Liver (tissue), 9 donors: Measurements from ENCODE around the gene NHERF1. TPM values are rescaled to one million over a fixed set of nuclear protein-coding genes. Genes with fewer than 3 reads are reported as not detected.

Experiments
- DNase-seq: peaks from one replicate; pipeline ENCODE4 v3.0.0-alpha.2; 2017; ENCODE audit warnings: low spot score
- H3K27ac ChIP-seq, 2 donors: one replicate each; pipeline ENCODE4 v1.7.0; 2013; ENCODE audit warnings: inconsistent platforms in 2 of 2, low read length in 2 of 2, control low read depth in 1 of 2, low read depth in 1 of 2, mild to moderate bottlenecking in 1 of 2
- H3K27me3 ChIP-seq, 4 donors: one replicate each; pipeline versions ENCODE4 v1.6.1 to v1.7.0; 2013; ENCODE audit warnings: low read length in 3 of 4, inconsistent platforms in 1 of 4, mild to moderate bottlenecking in 1 of 4, moderate library complexity in 1 of 4; ENCODE audit not compliant: control insufficient read depth in 4 of 4, insufficient read depth in 4 of 4
- H3K36me3 ChIP-seq, 4 donors: one replicate each; pipeline versions ENCODE4 v1.6.1 to v1.7.0; 2013; ENCODE audit warnings: low read length in 3 of 4, mild to moderate bottlenecking in 3 of 4, low read depth in 1 of 4, moderate library complexity in 1 of 4; ENCODE audit not compliant: control insufficient read depth in 4 of 4, insufficient read depth in 3 of 4
- H3K4me1 ChIP-seq, 4 donors: one replicate each; pipeline versions ENCODE4 v1.6.1 to v1.7.0; 2013; ENCODE audit warnings: low read length in 3 of 4, mild to moderate bottlenecking in 3 of 4, moderate library complexity in 1 of 4; ENCODE audit not compliant: control insufficient read depth in 4 of 4, insufficient read depth in 4 of 4
- H3K4me3 ChIP-seq, 3 donors: one replicate each; pipeline versions ENCODE4 v1.6.1 to v1.7.0; 2013; ENCODE audit warnings: low read length in 3 of 3, control low read depth in 1 of 3, low read depth in 1 of 3, mild to moderate bottlenecking in 1 of 3
- H3K9ac ChIP-seq, 2 donors: one replicate each; pipeline ENCODE4 v1.7.0; 2013; ENCODE audit warnings: low read length in 2 of 2, mild to moderate bottlenecking in 2 of 2, moderate library complexity in 2 of 2, control low read depth in 1 of 2, low read depth in 1 of 2
- H3K9me3 ChIP-seq, 4 donors: one replicate each; pipeline versions ENCODE4 v1.6.1 to v1.7.0; 2013; ENCODE audit warnings: low read length in 3 of 4; ENCODE audit not compliant: control insufficient read depth in 4 of 4
- CTCF ChIP-seq: fragments of 150-350 bp; IDR thresholded peaks from 2 replicates; pipeline ENCODE4 v1.5.1; 2017; ENCODE audit warnings: improper control_type of control experiment, low read depth, low read length; ENCODE audit not compliant: missing input control
- EGR1 ChIP-seq, 2 donors: IDR thresholded peaks; 2 replicates each; pipeline ENCODE4 v1.6.1; 2016 to 2018; ENCODE audit warnings: antibody characterized with exemption in 2 of 2, low read depth in 2 of 2
- FOXA1 ChIP-seq: IDR thresholded peaks from 2 replicates; pipeline ENCODE4 v1.6.1; 2016; ENCODE audit warnings: antibody characterized with exemption
- FOXA2 ChIP-seq: IDR thresholded peaks from 2 replicates; pipeline ENCODE4 v1.6.1; 2016; ENCODE audit warnings: antibody characterized with exemption
- GABPA ChIP-seq, 2 donors: IDR thresholded peaks in 1 of 2; conservative IDR thresholded peaks in 1 of 2; 2 replicates each; pipeline ENCODE4 v1.6.1; 2016; ENCODE audit warnings: antibody characterized with exemption in 2 of 2, mild to moderate bottlenecking in 1 of 2, moderate library complexity in 1 of 2
- HNF4A ChIP-seq, 2 donors: conservative IDR thresholded peaks; 2 replicates each; pipeline ENCODE4 v1.6.1; 2016; ENCODE audit warnings: antibody characterized with exemption in 2 of 2, mild to moderate bottlenecking in 2 of 2
- HNF4G ChIP-seq: IDR thresholded peaks from 2 replicates; pipeline ENCODE4 v1.6.1; 2016; ENCODE audit warnings: antibody characterized with exemption
- JUND ChIP-seq, 2 donors: IDR thresholded peaks; 2 replicates each; pipeline ENCODE4 v1.6.1; 2016; ENCODE audit warnings: antibody characterized with exemption in 2 of 2
- NR2F2 ChIP-seq: IDR thresholded peaks from 2 replicates; pipeline ENCODE4 v1.6.1; 2016; ENCODE audit warnings: antibody characterized with exemption
- RAD21 ChIP-seq, 2 donors: IDR thresholded peaks; 2 replicates each; pipeline ENCODE4 v1.6.1; 2016; ENCODE audit warnings: antibody characterized with exemption in 2 of 2, mild to moderate bottlenecking in 2 of 2
- REST ChIP-seq: IDR thresholded peaks from 2 replicates; pipeline ENCODE4 v1.6.1; 2016; ENCODE audit warnings: antibody characterized with exemption, mild to moderate bottlenecking
- RXRA ChIP-seq, 2 donors: IDR thresholded peaks; 2 replicates each; pipeline ENCODE4 v1.6.1; 2017 to 2018; ENCODE audit warnings: antibody characterized with exemption in 2 of 2, mild to moderate bottlenecking in 1 of 2
- SP1 ChIP-seq: IDR thresholded peaks from 2 replicates; pipeline ENCODE4 v1.6.1; 2018; ENCODE audit warnings: antibody characterized with exemption, mild to moderate bottlenecking
- TAF1 ChIP-seq: conservative IDR thresholded peaks from 2 replicates; pipeline ENCODE4 v1.6.1; 2016; ENCODE audit warnings: antibody characterized with exemption, mild to moderate bottlenecking
- YY1 ChIP-seq: IDR thresholded peaks from 2 replicates; pipeline ENCODE4 v1.6.1; 2016; ENCODE audit warnings: antibody characterized with exemption, mild to moderate bottlenecking
- WGBS: extraction: QIAGEN DNeasy Blood & Tissue Kit; methylation state at CpG from one replicate; pipeline ENCODE4 v1.1.7; 2013; 5-methylcytosine and 5-hydroxymethylcytosine counted together
- polyA plus RNA-seq, 2 donors: library from polyadenylated mRNA; stranded (reverse) in 1 of 2; unstranded in 1 of 2; fragments of 200-250 nt in 1 of 2; fragments of >200 nt in 1 of 2; fragmentation: Nextera tagmentation in 1 of 2; extraction: Ambion mirVana in 1 of 2; gene quantifications; one replicate each; pipeline versions ENCODE4 v1.2.1 to v1.2.3, GENCODE V29; 2013 to 2015
- total RNA-seq, 2 donors: library from RNA; depleted of rRNA; stranded (reverse); fragments of >200 nt; gene quantifications; one replicate each; pipeline ENCODE4 v1.2.3, GENCODE V29; 2014
- TF ChIP-seq, protein P1 (sequence below): IDR thresholded peaks from 2 replicates; pipeline ENCODE4 v1.6.1; 2016; ENCODE audit warnings: antibody characterized with exemption
- TF ChIP-seq, protein P2 (sequence below): IDR thresholded peaks from 2 replicates; pipeline ENCODE4 v1.6.1; 2016; ENCODE audit warnings: antibody characterized with exemption
- TF ChIP-seq, protein P3 (sequence below): IDR thresholded peaks from 2 replicates; pipeline ENCODE4 v1.6.1; 2016; ENCODE audit warnings: antibody characterized with exemption
- donor health status: healthy.
- donor health status: healthy.
- donor health status: healthy.
- donor health status: healthy.
- donor health status: healthy.

NHERF1 gene
- total and polyA plus RNA-seq, 4 donors, result 38.1 to 160 (median 94.7) TPM

DNA sequence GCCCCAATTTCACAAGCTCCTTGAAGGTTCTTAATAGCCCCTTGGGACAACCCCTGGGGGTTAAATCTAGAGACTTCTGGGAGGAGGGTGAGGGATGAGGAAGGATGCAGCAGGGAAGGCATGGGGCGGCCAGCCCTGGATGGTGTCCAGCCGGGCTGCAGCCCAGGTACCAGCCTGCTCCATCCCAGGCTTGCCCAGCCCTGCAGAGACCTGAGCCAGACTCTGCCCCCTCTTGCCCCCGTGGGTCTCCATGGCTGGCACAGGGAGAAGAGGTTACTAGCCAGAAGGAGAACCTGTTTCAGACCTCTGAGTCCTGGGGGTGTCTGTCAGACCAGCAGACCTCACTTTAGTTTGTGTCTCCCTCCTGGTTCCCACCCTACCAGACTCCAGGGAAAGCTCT is 8.5 kb downstream of the NHERF1 start:
- 38% methylated on average over 3 of the region's 3 CpGs for WGBS
- no peaks in the 10 kb centered on the region for H3K27me3 ChIP-seq
- no peak overlapping the region for H3K4me3 ChIP-seq
- H3K9ac ChIP-seq, result no peak overlapping the region
- H3K36me3 ChIP-seq, result no peaks in the 10 kb centered on the region
- H3K4me1 ChIP-seq, result peaks cover 58 to 91% (median 81%) of the 10 kb centered on the region in 4 donors
- DNase-seq, result no peak
- TF ChIP-seq RAD21 (IDR thresholded peaks at IDR 0.05) (no peak), YY1 (no peak), RXRA (IDR thresholded peaks at IDR 0.05) (no peak), REST (no peak), GABPA (IDR thresholded peaks at IDR 0.05 in 1 of 2, conservative IDR thresholded peaks at IDR 0.05 in 1 of 2) (no peak), HNF4G (no peak), FOXA1 (no peak), CTCF (no peak), SP1 (no peak), JUND (IDR thresholded peaks at IDR 0.05) (no peak), NR2F2 (no peak), TAF1 (no peak), HNF4A (conservative IDR thresholded peaks at IDR 0.05) (no peak), EGR1 (IDR thresholded peaks at IDR 0.05; ENCODE audit: low read depth in 2 of 2) (no peak), FOXA2 (no peak)
- TF ChIP-seq, protein P1, sequence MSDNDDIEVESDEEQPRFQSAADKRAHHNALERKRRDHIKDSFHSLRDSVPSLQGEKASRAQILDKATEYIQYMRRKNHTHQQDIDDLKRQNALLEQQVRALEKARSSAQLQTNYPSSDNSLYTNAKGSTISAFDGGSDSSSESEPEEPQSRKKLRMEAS, result no peak
- TF ChIP-seq, protein P2, sequence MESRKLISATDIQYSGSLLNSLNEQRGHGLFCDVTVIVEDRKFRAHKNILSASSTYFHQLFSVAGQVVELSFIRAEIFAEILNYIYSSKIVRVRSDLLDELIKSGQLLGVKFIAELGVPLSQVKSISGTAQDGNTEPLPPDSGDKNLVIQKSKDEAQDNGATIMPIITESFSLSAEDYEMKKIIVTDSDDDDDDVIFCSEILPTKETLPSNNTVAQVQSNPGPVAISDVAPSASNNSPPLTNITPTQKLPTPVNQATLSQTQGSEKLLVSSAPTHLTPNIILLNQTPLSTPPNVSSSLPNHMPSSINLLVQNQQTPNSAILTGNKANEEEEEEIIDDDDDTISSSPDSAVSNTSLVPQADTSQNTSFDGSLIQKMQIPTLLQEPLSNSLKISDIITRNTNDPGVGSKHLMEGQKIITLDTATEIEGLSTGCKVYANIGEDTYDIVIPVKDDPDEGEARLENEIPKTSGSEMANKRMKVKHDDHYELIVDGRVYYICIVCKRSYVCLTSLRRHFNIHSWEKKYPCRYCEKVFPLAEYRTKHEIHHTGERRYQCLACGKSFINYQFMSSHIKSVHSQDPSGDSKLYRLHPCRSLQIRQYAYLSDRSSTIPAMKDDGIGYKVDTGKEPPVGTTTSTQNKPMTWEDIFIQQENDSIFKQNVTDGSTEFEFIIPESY, result no peak
- TF ChIP-seq, protein P3, sequence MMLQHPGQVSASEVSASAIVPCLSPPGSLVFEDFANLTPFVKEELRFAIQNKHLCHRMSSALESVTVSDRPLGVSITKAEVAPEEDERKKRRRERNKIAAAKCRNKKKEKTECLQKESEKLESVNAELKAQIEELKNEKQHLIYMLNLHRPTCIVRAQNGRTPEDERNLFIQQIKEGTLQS, result no peak
- no peaks in the 10 kb centered on the region for H3K9me3 ChIP-seq
- H3K27ac ChIP-seq, result peak overlapping the region; percentile 75 to 76
